Measurements from ENCODE around the gene GUCY2D.
A peak's percentile ranks its signal among the peaks of the same experiment; 100 is the strongest.
"Not testable (repeated sequence)": the region's sequence is repeated elsewhere in the genome, so short reads cannot be mapped to it uniquely, and the experiment has no call there.

Gene GUCY2D

GRCh38 chr17:8016632-8017424, 14.4 kb downstream of the GUCY2D start:
- peak; percentile 45 for DNase-seq (ENCODE audit: low read depth)

GRCh38 chr17:8018436-8018835, 16.0 kb downstream of the GUCY2D start:
- DNase-seq (ENCODE audit: low read depth): no peak

- no peak for DNase-seq (ENCODE audit: low read depth)
Measured at GRCh38 chr17:8019166-8019565, 16.8 kb downstream of the GUCY2D start.

GRCh38 chr17:8019665-8020650, 17.5 kb downstream of the GUCY2D start:
- DNase-seq (ENCODE audit: low read depth): peak; percentile 38

- DNase-seq (ENCODE audit: low read depth): no peak
Measured at GRCh38 chr17:8020776-8021564, 18.6 kb downstream of the GUCY2D start.

GRCh38 chr17:8021565-8022359, 19.3 kb downstream of the GUCY2D start:
- no peak for DNase-seq (ENCODE audit: low read depth)

GRCh38 chr17:8022360-8023003, 20.1 kb downstream of the GUCY2D start:
- no peak for DNase-seq (ENCODE audit: low read depth)

GRCh38 chr17:8024161-8024560, 21.7 kb downstream of the GUCY2D start:
- DNase-seq (ENCODE audit: low read depth): not testable (repeated sequence)

GRCh38 chr17:8025176-8025911, 22.9 kb downstream of the GUCY2D start:
- DNase-seq (ENCODE audit: low read depth): no peak

GRCh38 chr17:8029121-8029520, 26.7 kb downstream of the GUCY2D start:
- DNase-seq (ENCODE audit: low read depth): peak; percentile 80

GRCh38 chr17:8031261-8031661, 28.8 kb downstream of the GUCY2D start:
- no peak for DNase-seq (ENCODE audit: low read depth)

- no peak for DNase-seq (ENCODE audit: low read depth)
Measured at GRCh38 chr17:8031950-8032349, 29.5 kb downstream of the GUCY2D start.

GRCh38 chr17:8032442-8032841, 30.0 kb downstream of the GUCY2D start:
- DNase-seq (ENCODE audit: low read depth): no peak

- DNase-seq (ENCODE audit: low read depth): no peak
Measured at GRCh38 chr17:8038954-8039610, 36.7 kb downstream of the GUCY2D start, which contains the start of gene ALOX15B. ALOX15B (plus strand) TSS chr17:8039059; CDS start chr17:8039156, 97 bp downstream.

GRCh38 chr17:8039611-8040168, 37.3 kb downstream of the GUCY2D start:
- DNase-seq (ENCODE audit: low read depth): no peak

GRCh38 chr17:8041249-8041928, 39.0 kb downstream of the GUCY2D start:
- DNase-seq (ENCODE audit: low read depth): peak; percentile 78

GRCh38 chr17:8041979-8042378, 39.6 kb downstream of the GUCY2D start:
- no peak for DNase-seq (ENCODE audit: low read depth)
